CD4-positive, alpha-beta T cell treated with Interleukin-6 at 100 ng/mL for 8 hours (primary cell): ENCODE measurements around the gene FBXW5.

ENCODE experiments used
- DNase-seq: peaks from one replicate; pipeline ENCODE4 v3.0.0-alpha.2; 2020; ENCODE audit warnings: mixed read lengths, low spot score

Gene FBXW5

DNA sequence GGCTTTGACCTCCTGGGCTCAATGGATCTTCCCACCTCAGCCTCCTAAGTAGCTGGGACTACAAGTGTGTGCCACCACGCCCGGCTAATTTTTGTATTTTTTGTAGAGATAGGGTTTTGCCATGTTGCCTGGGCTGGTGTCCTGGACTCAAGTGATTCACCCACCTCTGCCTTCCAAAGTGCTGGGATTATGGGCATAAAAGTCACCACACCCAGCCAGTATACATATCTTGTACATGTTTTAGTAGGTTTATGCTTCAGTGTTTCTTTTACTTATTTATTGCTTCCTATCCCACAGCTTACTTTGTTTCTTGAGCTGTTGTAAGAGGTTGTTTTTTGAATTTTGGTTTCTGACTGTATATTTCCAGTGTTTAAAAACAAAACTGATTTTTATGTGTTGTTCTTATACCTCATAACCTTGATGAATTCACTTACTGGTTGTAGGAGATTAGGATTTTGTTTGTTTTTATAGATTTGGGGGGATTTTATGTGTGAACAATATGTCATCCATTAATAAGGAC lies 12.9 kb downstream of the FBXW5 start:
- no peak for DNase-seq

DNA sequence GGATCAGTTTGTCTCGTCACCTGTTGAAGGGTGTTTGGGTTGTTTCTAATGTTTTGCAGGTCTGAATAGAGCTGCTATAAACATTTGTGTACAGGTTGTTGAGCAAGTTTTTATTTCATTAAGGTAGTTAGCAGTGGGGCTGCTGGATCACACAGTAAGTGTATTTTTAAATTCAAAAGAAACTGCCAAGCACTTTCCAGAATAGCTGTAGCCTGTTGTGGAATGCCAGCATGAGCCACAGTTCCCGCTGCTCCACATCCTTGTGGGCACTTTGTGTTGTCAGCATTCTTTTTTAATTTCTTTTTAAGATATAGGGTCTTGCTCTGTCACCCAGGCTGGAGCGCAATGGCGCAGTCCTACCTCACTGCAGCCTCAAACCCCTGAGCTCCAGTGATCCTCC lies 14.5 kb downstream of the FBXW5 start:
- no peak for DNase-seq

DNA sequence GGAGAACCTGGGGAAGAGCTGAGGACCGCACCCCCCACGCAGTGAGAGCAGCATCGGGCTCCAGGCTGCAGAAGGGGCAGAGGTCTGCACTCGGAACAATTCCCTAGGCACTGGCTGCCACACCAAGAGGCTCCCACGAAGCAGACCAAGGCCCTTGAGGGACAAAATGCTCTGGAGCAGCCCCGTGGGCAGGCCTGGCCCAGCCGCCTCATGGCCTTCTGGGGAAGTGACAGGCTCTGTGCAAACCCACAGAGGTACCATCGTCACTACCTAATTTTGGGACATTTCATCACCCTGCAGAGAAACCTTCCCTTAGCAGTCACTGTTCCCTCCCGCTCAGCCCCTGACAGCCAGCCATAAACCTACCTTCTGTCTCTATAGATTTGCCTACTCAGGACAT lies 15.9 kb downstream of the FBXW5 start:
- DNase-seq = no peak

DNA sequence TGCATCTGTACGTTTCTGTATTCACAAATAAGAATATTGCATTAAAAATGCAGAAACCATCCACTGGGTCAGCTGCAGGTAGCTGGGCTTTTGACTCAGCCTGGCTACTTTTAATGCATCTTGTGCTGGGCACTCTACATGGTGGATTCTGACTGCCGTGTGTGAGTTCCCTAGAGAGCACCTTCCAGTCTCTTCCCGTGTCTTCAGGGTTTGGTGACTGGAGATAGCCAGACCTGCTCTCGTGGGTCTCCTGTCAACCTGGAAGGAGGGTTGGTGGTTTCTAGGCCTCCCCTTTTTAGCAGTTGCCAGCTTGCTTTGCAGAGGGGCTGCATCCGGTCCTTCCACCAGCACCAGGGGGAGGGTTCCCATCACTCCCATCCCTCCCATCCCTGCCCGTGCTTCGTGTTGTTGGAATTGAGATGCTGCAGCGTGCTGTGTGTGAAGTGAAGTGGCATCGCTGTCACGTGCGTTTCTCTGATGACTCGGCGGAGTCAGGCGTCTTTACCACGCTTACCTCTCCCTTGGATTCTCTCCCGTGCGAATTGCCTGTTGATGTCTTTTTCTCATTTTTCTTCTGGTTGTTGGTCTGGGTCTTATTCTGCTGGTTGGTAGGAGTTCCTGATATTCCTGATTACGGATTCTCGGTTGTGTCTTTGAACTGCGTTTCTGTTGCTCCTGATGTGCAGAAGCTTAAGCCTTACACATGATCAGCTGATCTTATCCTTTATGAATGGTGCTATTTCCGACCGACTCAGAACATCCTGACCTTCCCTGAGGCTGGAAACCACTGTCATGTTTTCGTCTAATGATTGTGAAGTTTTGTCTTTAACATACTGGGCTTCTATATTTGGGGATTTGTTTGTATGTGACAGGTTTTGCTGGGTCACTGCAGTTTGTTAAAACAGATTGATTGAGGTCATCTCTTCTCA lies 16.9 kb downstream of the FBXW5 start:
- no peak for DNase-seq

DNA sequence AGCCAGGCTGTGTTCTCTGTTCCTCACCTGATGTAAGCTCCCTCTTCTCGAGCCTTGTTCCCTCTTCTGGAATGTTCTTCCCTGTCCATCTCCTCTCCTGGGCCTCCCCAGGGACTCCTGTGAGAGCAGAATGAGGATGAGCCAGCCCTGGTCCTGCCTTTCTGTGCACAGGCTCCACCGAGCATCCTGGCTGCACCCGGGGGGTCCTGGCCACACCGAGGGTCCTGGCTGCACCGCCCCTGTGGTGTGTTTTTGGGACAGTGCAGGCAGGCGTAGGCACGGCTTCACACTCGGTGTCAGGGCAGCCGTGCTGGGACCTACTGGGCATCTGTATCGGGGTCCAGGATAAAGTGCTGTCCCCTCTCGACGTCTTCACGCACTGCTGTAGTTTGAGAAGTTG lies 17.8 kb downstream of the FBXW5 start:
- DNase-seq = no peak

DNA sequence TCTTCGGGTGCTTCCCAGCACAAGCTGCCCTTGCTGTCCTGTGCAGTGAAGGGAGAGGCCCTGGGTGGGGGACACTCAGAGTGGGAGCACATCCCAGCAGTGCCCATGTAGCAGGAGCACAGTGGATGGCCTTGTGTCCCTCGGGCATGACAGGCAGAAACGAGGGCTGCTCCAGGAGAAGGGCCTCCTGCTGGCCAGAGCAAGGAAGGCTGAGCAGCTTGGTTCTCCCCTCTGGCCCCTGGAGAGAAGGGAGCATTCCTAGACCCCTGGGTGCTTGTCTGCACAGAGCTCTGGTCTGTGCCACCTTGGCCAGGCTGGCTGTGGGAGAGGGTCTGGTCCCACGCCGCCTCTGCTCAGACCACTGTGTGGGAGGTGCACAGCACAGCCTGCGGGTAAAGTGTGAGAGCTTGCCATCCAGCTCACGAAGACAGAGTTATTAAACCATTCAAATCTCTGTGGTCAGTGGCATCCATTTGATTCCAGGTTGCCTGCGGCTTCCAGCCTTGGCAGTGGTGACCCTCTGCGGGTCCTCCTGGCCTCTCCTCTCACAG lies 18.3 kb downstream of the FBXW5 start:
- DNase-seq = no peak

DNA sequence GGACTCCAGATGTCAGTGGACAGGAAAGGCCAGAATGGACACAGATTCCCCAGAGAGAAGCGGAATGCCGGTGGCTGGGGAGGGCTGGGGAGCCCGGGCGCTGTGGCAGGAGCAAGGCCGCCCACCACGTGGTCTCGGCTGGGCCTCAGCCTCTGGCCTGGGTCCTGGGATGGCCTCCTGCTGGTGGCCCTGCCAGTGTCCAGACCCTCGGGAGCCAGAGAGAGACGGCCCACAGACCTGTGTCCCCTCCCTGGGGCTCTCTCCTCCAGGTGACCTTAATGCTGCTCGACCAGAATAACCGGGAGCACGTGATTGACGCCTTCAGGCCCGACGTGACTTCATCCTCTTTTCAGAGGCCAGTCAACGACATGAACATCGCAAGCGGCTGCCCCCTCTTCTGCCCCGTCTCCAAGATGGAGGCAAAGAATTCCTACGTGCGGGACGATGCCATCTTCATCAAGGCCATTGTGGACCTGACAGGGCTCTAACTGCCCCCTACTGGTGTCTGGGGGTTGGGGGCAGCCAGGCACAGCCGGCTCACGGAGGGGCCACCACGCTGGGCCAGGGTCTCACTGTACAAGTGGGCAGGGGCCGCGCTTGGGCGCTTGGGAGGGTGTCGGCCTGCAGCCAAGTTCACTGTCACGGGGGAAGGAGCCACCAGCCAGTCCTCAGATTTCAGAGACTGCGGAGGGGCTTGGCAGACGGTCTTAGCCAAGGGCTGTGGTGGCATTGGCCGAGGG lies 19.0 kb downstream of the FBXW5 start:
- no peak for DNase-seq

DNA sequence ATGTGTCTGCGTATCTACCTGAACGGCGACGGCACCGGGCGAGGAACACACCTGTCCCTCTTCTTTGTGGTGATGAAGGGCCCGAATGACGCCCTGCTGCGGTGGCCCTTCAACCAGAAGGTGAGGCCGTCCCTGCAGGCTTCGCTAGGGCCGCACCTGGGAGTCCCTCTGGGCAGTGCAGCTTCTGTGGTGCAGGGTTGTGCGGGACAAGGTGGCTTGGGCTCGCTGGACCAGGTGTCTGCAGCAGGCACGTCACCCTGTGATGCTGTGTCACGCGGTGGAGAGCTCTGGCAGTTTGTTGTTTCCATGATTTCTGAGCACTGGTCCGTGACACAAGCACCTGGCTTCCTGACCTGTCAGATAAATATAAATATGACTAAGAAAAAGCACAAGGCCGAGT lies 20.7 kb downstream of the FBXW5 start:
- no peak for DNase-seq

DNA sequence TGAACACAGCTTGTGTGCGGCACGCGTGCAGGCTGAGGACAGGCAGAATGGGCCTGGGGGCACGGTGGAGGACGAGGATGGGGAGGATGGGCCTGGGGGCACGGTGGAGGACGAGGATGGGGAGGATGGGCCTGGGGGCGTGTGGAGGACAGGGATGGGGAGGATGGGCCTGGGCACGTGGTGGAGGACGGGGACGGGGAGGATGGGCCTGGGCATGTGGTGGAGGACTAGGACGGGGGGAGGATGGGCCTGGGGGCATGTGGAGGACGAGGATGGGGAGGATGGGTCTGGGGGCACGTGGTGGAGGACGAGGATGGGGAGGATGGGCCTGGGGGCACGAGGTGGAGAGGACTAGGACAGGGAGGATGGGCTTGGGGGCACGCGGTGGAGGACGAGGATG lies 22.0 kb downstream of the FBXW5 start:
- DNase-seq = no peak

DNA sequence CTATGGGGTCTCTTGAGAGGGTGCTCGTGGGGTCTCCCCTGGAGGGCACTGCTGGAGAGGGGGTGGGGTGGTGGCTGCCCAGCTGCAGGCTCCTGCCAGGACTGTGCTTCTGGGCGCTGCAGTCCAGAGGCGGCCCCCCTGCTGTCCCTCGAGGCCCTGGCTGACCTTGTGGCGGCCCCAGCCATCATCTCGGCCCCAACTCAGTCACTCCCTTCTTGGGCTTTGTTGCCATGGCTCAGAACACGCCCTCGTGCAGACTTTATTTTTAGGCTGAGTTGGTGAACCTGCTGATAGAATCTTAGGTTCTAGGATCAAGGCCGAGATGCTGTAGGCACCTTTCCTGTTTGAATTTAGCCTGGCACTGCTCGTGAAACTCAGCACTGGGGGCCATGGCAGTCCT lies 22.8 kb downstream of the FBXW5 start:
- no peak for DNase-seq

DNA sequence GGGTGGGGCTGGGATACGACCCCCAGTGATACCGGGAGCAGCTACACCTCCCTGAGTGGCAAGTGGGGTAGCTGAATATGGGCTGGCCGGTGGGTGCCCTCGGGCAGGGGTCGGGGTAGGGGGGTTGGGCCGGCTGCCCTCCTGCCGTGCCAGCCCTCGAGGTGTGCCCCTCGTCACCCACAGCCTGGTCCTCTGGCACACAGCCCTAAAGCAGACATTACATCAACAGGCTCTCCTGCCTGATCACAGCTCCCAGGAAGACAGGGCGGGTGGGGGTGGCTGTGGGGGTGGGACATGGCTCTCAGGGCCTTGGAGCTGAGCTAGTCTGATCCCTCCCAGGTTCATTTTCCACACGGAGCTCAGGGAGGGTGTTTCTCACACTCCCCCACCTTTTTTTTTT lies 23.2 kb downstream of the FBXW5 start:
- no peak for DNase-seq

DNA sequence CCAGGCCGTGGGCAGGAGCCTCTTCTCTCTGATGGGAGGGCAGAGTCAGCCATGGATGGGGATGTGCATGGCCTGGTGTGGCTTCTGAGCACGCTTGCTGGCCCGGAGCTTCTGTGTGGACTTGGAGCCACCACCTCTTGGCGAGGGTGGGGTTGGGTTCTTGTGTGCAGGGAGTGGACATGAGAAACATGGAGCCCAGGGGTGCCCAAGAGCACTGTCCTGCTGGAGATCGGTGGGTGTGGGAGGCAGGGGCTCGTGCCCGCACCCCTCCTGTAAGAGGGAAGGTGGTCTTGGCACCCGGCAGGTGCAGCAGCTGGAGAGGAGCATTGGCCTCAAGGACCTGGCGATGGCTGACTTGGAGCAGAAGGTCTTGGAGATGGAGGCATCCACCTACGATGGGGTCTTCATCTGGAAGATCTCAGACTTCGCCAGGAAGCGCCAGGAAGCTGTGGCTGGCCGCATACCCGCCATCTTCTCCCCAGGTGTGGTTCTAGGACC lies 23.8 kb downstream of the FBXW5 start:
- DNase-seq = no peak

DNA sequence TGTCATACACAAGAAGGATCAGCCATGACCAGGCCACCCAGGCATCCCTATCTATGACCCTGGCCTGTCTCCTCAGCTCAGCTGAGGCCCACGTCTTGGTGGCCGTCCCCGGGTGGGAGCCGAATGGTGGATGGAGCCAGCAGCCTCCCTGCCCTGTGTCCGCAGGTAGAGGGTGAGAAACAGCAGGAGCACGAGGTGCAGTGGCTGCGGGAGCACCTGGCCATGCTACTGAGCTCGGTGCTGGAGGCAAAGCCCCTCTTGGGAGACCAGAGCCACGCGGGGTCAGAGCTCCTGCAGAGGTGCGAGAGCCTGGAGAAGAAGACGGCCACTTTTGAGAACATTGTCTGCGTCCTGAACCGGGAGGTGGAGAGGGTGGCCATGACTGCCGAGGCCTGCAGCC lies 24.5 kb downstream of the FBXW5 start:
- no peak for DNase-seq

DNA sequence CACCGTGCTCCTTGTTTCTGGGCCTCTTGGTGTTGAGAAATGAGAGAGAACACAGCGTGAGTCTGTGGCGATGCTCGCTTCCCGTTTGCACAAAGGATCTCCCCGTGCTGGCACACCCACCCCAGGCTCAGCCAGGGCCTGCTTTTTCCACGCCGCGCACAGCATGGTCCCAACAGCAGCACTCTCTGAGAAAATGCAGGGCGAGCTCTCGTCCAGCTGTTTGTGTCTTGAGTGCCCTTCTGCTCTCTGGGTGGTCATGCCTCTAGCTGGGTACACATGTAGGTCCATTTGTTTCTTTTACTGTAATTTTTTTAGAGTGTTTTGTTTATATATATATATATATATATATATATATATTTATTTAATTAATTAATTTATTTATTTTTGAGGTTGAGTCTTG lies 26.6 kb downstream of the FBXW5 start:
- no peak for DNase-seq

DNA sequence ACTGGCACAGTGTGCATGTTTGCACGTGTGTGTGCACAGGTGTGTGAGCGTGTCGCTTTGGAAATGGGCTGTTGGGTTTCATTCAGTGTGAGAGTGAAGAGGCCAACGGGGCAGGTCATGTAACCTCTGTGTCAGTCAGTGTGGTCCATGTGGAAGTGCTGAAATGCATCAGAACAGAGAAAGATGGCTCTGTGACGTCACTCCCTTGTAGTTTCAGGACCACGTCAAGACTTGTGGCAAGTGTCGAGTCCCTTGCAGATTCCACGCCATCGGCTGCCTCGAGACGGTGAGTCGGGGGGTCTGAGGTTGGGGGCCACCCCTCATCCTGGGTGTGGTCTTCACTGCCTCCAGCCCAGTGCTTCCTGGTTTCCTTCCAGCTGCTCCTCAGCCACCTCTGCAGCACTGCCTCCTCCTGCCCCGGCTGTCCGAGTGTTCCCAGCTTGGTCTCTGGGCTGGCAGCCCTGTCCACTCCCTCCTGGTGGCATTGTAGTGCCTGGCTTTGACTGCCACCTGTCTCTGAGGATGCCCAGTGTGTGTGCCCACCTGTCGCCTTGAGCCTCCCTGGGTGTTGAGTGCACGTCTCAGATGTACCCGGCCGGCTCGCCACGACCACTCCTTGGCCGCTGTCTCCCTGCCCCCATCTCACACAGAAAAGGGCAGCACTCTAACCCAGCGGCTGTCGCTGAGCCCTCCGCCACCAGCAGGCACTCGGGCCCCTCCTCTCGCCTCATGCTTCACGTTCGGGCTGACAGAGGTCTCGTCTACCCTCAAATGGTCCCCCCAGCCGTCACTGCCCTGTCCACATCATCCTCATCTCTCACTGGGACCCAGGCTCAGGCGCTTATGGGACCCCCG lies 28.0 kb downstream of the FBXW5 start:
- DNase-seq = no peak

DNA sequence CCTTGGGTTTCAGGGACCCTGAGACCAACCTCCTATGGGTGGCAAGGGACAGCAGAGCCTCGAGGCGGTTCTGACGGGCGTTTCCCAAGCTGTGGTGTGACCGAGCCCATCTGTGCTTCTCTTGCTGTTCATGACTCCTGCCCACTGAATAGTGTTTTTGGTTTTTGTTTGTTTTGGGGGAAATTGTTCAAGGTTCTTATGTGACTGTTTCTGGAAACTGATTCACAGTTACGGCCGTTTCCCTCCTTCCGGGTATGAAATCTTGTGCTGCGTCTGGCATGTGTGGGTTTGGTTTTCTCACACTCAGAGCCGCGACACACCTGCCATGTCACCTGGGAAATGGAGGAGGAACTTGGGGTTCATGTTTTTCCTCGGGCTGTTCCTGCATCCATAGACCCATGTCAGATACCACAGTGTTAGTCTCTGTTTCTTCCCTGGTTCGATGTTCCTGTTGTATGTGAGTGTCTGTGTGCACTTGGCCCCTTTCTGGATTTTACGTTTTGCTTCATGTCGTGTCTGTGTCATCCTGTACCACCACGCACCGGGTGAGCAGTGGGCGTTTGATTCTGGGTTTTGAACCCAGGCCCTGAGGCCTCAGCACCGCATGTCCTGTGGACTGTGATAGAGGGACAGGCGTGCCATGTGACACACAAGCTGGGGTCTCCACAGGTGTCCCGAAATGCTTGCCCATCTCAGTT lies 28.8 kb downstream of the FBXW5 start:
- no peak for DNase-seq

DNA sequence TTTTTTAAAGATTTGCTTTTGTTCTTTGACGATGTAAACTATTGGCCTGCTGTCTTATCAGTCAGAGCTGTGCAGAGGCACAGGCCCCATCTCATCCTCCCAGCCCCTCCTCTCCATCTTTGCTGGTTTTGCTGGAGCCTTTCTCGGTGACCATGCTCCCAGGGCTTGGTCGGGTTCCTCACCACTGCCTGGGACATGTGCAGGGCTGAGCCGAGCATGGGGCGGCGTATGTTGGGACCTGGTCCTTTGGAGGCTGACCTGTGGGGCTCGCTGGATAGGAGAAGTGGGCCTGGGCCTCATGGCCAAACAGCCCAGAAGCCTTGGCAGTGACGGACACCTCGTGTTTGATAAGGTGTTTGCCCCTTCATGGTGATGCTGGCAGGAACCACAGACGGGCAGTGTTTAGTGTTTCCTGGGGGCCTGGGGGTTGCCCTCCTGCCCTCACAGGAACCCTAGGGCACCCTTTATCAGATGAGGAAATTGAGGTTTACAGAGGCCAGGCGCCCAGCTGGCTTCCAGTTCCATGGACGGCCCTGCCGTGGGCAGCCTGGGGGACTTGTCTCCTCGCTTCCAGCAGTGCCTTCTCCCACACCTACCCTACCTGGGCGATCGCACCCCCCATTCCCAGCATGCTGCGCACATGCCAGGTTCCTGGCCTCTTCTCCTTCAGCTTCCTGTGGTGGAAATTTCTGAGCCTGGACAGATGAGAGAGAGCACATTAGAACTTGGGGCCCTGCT lies 30.7 kb downstream of the FBXW5 start:
- no peak for DNase-seq

DNA sequence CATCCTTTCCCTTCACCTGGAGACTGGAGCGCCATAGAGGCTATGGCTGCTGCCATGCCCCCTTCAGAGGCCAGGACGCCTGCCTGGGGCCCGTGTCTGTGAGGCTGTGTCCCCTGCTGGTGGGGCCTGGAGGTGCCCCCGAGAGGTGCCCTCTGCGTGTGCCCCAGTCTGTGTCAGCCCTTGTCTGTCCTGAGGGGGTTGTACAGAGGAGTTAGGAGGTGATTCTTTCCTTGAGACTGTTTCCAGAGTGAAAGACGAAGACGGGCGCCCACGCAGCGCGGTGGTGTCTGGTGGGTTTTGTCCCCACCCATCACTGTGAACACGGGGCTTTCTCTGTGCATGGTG lies 33.7 kb downstream of the FBXW5 start:
- DNase-seq = no peak

DNA sequence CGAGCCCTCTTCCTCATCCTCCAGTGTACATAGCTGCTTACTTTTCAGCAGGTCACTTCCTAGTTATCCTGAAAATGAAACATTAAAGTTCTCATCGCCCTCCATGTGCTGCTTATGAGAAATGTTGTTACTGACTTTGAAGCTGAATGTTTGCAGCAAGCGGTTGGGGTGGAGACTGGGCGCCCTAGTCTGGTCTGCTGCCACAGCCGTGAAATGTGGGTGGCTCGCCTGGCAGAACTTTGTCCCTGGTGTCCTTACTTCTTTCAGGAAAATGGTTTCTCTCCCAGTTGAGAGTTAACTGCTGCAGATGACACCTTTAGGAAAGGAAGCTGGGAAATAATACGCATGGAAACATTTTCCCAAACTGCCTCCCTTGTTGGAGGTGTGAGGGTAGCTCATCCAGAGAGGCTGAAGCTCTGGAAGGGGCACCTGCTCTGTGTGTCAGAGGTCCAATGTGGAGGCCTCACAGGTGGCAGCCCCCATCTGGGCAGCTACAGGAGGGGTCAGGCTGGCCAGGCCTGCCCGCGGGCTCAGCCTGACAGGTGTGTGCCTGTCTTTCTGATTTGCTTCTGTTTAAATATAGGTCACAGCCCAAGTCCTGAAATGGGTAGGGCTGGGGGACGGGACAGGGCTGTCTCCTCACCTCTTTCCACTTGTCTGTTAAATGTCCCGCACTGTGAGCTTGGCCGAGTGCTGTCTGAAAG lies 34.2 kb downstream of the FBXW5 start:
- no peak for DNase-seq
